Measurements from ENCODE around the gene TPX2.
A peak's percentile ranks its signal among the peaks of the same experiment; 100 is the strongest.

TPX2 gene

GRCh38 chr20:31738729-31739549 is at the start of gene TPX2:
Gene TPX2, plus strand, starts transcription at chr20:31739290. Its CDS starts 18,187 bp downstream, at chr20:31757477.
- peak; percentile 92 for DNase-seq

- DNase-seq = no peak
Measured at GRCh38 chr20:31690124-31690666, 48.9 kb upstream of the TPX2 start.

GRCh38 chr20:31691646-31692275 is 47.3 kb upstream of the TPX2 start:
- no peak for DNase-seq

- no peak for DNase-seq
Measured at GRCh38 chr20:31693402-31693801, 45.7 kb upstream of the TPX2 start.

GRCh38 chr20:31693987-31694661 is 45.0 kb upstream of the TPX2 start:
- no peak for DNase-seq

- DNase-seq = no peak
Measured at GRCh38 chr20:31694842-31695593, 44.1 kb upstream of the TPX2 start.

- DNase-seq = no peak
Measured at GRCh38 chr20:31695849-31696804, 43.0 kb upstream of the TPX2 start.

GRCh38 chr20:31698243-31698802 is 40.8 kb upstream of the TPX2 start:
- DNase-seq = no peak

- DNase-seq = no peak
Measured at GRCh38 chr20:31698803-31699718, 40.0 kb upstream of the TPX2 start.

GRCh38 chr20:31699801-31700728 is 39.0 kb upstream of the TPX2 start:
- no peak for DNase-seq

- DNase-seq = no peak
Measured at GRCh38 chr20:31700747-31701146, 38.3 kb upstream of the TPX2 start.

GRCh38 chr20:31701591-31701990 is 37.5 kb upstream of the TPX2 start:
- no peak for DNase-seq

- DNase-seq = no peak
Measured at GRCh38 chr20:31704225-31705119, 34.6 kb upstream of the TPX2 start.

GRCh38 chr20:31705191-31705590 is 33.9 kb upstream of the TPX2 start:
- DNase-seq = no peak

GRCh38 chr20:31705598-31706597 is 33.2 kb upstream of the TPX2 start:
- no peak for DNase-seq

- no peak for DNase-seq
Measured at GRCh38 chr20:31706607-31707257, 32.4 kb upstream of the TPX2 start.
